ENCODE data around the gene TNS2.

DNA sequence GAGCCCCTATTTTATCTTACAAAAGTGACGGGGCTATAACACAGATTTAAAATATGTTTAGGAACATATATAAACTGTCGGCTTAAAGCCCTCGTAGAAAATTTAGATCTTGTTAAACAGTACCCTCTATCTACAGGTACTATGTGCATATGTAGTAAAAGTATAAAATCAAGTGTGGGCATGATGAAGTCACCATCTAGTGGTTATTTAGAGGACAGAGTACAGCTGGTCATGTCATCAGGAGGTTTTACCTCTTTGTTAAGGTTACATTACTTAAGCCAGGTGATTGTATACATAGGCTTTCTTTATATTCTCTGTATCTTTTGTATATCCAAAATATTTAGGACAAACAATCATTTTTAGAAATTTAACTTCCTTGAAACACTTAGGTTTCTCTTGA, 18.2 kb upstream of the TNS2 start:
- TF ChIP-seq, protein P1, sequence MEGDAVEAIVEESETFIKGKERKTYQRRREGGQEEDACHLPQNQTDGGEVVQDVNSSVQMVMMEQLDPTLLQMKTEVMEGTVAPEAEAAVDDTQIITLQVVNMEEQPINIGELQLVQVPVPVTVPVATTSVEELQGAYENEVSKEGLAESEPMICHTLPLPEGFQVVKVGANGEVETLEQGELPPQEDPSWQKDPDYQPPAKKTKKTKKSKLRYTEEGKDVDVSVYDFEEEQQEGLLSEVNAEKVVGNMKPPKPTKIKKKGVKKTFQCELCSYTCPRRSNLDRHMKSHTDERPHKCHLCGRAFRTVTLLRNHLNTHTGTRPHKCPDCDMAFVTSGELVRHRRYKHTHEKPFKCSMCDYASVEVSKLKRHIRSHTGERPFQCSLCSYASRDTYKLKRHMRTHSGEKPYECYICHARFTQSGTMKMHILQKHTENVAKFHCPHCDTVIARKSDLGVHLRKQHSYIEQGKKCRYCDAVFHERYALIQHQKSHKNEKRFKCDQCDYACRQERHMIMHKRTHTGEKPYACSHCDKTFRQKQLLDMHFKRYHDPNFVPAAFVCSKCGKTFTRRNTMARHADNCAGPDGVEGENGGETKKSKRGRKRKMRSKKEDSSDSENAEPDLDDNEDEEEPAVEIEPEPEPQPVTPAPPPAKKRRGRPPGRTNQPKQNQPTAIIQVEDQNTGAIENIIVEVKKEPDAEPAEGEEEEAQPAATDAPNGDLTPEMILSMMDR (conservative IDR thresholded peaks at IDR 0.05; ENCODE audit: low read depth, low read length) = peak; percentile 37
- no peak for TF ChIP-seq EZH2 (IDR thresholded peaks at IDR 0.05; ENCODE audit: low read length, unreplicated experiment)

Measured in PC-3 (cell line).